C4-2B (cell line): ENCODE data around the gene SEMA3E.
"Not testable (repeated sequence)": the region's sequence is repeated elsewhere in the genome, so short reads cannot be mapped to it uniquely, and the experiment has no call there.

Source experiments
- ZFX ChIP-seq: fragments of 450-650 bp; IDR thresholded peaks from 2 replicates; pipeline ENCODE4 v1.6.1; 2017
- TF ChIP-seq, protein P1 (sequence below): fragments of 450-650 bp; conservative IDR thresholded peaks from 2 replicates; pipeline ENCODE4 v1.5.1; 2017; ENCODE audit warnings: mild to moderate bottlenecking

DNA sequence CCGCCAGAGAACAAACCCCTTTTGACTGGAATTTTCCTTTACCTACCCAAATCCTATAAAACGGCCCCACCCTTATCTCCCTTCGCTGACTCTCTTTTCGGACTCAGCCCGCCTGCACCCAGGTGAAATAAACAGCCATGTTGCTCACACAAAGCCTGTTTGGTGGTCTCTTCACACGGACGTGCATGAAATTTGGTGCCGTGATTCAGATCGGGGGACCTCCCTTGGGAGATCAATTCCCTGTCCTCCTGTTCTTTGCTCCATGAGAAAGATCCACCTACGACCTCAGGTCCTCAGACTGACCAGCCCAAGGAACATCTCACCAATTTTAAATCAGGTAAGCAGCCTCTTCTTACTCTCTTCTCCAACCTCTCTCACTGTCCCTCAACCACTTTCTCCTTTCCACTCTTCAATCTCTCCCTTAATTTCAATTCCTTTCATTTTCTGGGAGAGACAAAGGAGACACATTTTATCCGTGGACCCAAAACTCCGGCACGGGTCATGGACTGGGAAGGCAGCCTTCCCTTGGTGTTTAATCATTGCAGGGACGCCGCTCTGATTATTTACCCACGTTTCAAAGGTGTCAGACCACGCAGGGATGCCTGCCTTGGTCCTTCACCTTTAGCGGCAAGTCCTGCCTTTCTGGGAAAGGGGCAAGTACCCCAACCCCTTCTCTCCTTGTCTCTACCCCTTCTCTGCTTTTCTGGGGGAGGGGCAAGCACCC is 188.8 kb downstream of the SEMA3E start:
- TF ChIP-seq ZFX, result not testable (repeated sequence)
- TF ChIP-seq, protein P1, sequence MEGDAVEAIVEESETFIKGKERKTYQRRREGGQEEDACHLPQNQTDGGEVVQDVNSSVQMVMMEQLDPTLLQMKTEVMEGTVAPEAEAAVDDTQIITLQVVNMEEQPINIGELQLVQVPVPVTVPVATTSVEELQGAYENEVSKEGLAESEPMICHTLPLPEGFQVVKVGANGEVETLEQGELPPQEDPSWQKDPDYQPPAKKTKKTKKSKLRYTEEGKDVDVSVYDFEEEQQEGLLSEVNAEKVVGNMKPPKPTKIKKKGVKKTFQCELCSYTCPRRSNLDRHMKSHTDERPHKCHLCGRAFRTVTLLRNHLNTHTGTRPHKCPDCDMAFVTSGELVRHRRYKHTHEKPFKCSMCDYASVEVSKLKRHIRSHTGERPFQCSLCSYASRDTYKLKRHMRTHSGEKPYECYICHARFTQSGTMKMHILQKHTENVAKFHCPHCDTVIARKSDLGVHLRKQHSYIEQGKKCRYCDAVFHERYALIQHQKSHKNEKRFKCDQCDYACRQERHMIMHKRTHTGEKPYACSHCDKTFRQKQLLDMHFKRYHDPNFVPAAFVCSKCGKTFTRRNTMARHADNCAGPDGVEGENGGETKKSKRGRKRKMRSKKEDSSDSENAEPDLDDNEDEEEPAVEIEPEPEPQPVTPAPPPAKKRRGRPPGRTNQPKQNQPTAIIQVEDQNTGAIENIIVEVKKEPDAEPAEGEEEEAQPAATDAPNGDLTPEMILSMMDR, result not testable (repeated sequence)
